Heart left ventricle (tissue), 13 donors: ENCODE results near the gene NABP1.

Experiments used
- CTCF ChIP-seq, 12 donors: fragments of 200-600 bp; sonication (generic) in 4 of 12; IDR thresholded peaks; one replicate each; pipeline versions ENCODE4 v1.5.0 to v1.8.0; 2018 to 2022; ENCODE audit warnings: antibody characterized with exemption in 12 of 12, mild to moderate bottlenecking in 5 of 12
- POLR2A ChIP-seq, 2 donors: fragments of 450-650 bp; IDR thresholded peaks; one replicate each; pipeline ENCODE4 v1.6.1; 2017; ENCODE audit warnings: antibody characterized with exemption in 2 of 2, mild to moderate bottlenecking in 2 of 2, moderate library complexity in 2 of 2
- donor health status: ischemic (EF 13 %, LVEDD 7.1; RV severe dilation, severe dysfunction).
- donor health status: DM: no; HTN: yes; CAD: no.
- donor health status: DM: no; HTN: no; CAD: no.
- donor health status: ischemic (EF 25% LVEDD 6.9; RV normal size, moderate dysfunction).
- donor health status: ischemic (EF 25% LVEDD 5.7; RV mildly dilated, moderate dysfunction).
- donor health status: ischemic (EF 35%, LVEDD 5.7; RV mildly dilated, moderate dysfunction).
- donor health status: nonischemic (EF 11% LVEDD 7.7; RV severe dilation, severe dysfunction).
- donor health status: DM: yes; HTN: yes; CAD: no.
- donor health status: PGD.
- donor health status: ischemic (EF 29% LVEDD 5.4; RV normal size, mild dysfunction).
- donor health status: nonischemic (EF 23%, LVEDD 6.1; RV moderate dilation, normal function).

DNA sequence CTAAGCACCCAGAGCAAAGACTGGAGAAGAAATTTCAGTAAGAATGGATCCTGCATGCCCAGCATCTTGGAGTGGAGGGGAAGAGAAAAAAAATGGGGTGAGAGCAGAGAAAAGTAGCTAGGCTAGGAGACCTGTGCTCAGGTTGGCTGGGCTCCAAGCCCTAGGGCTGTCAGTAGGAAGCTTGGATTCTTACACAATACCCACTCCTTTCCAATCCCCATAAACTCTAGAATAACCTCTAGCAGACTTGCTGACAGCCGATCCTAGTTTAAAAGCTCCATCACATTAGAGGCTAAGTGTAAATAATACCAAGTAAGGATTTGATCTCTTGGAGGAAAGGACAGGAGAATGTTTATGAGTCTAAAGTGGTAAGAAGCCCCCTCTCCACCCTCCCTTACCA, 46.2 kb upstream of the NABP1 start:
- TF ChIP-seq CTCF (IDR thresholded peaks at IDR 0.05) (no peak), POLR2A (IDR thresholded peaks at IDR 0.05) (no peak)
